ENCODE results near the gene TLR5.

DNA sequence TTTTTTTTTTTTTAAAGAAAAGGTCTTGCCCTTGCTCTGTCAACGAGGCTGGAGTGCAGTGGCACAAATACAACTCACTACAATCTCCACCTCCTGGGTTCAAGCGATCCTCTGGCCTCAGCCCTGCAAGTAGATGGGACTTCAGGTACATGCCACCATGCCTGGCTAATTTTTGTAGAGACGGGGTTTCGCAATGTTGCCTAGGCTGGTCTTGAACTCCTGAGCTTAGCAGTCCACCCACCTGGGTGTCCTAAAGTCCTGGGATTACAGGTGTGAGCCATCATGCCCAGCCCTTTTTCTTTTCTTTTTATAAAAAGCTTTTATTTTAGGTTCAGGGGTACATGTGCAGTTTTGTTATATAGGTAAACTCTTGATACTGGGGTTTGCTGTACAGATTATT lies 47.2 kb downstream of the TLR5 start:
- TF ChIP-seq EZH2phosphoT487 (IDR thresholded peaks at IDR 0.05; ENCODE audit: low read depth) (no peak), CTCF (IDR thresholded peaks at IDR 0.05; ENCODE audit: low read depth, low read length) (no peak)
